Panc1 (cell line): ENCODE results near the gene GRIP2. TPM values are rescaled to one million over a fixed set of nuclear protein-coding genes. Genes with fewer than 3 reads are reported as not detected.

Source experiments
- ATAC-seq: fragments of 200-7000 bp; cut with Tn5 transposase; 2 replicates; pipeline ENCODE4 v1.9.1; 2020; ENCODE audit warnings: mild to moderate bottlenecking, moderate library complexity
- BruUV-seq: library from RNA; stranded (reverse); fragments of 400-500 nt; replicated peaks from 2 replicates; lab custom pipeline; 2021; lab: Mats Ljungman, UMichigan
- CTCF ChIA-PET: fragments of 300-600 bp; sonication (Branson Sonifier 250); formaldehyde crosslinking; loops from one replicate; lab custom pipeline; 2022; ENCODE audit warnings: antibody characterized with exemption; lab: Charles Lee
- POLR2A ChIA-PET: fragments of 300-600 bp; sonication (Branson Sonifier 250); formaldehyde crosslinking; loops from one replicate; lab custom pipeline; 2022; ENCODE audit warnings: antibody characterized with exemption; lab: Charles Lee
- DNase-seq: peaks from one replicate; pipeline ENCODE4 v3.0.0-alpha.2; 2010; ENCODE audit warnings: low read depth, low spot score
- H3K27ac ChIP-seq: 2 replicates; pipeline ENCODE4 v1.5.1; 2011; ENCODE audit warnings: mild to moderate bottlenecking, low read length, inconsistent platforms
- H3K27me3 ChIP-seq: fragments of 200-500 bp; sonication (Bioruptor generic); 2 replicates; pipeline ENCODE4 v1.6.0; 2014; ENCODE audit warnings: low read length, inconsistent platforms; ENCODE audit not compliant: control insufficient read depth, insufficient read depth
- H3K36me3 ChIP-seq: fragments of 200-500 bp; sonication (Bioruptor generic); 2 replicates; pipeline ENCODE4 v1.5.1; 2014; ENCODE audit warnings: inconsistent platforms, mild to moderate bottlenecking, low read length, moderate library complexity; ENCODE audit not compliant: control insufficient read depth, insufficient read depth
- H3K4me1 ChIP-seq: 2 replicates; pipeline ENCODE4 v1.5.1; 2011; ENCODE audit warnings: inconsistent platforms, mild to moderate bottlenecking, low read length, moderate library complexity; ENCODE audit not compliant: control insufficient read depth, insufficient read depth
- H3K4me3 ChIP-seq, 2 experiments: 2 replicates each; pipeline ENCODE4 v1.5.1; 2011 to 2012; ENCODE audit warnings: low read depth in 2 of 2, low read length in 2 of 2, mild to moderate bottlenecking in 2 of 2, inconsistent platforms in 1 of 2, moderate library complexity in 1 of 2
- H3K9me3 ChIP-seq: fragments of 200-500 bp; sonication (Bioruptor generic); 2 replicates; pipeline ENCODE4 v1.5.1; 2014; ENCODE audit warnings: low read depth, mild to moderate bottlenecking, inconsistent platforms, low read length, moderate library complexity; ENCODE audit not compliant: control insufficient read depth, insufficient read depth
- CTCF ChIP-seq: fragments of 450-650 bp; IDR thresholded peaks from 2 replicates; pipeline ENCODE4 v1.5.1; 2017; ENCODE audit warnings: mild to moderate bottlenecking
- POLR2AphosphoS5 ChIP-seq: IDR thresholded peaks from 2 replicates; pipeline ENCODE4 v1.6.1; 2012; ENCODE audit warnings: mild to moderate bottlenecking, low read depth, low read length, moderate library complexity
- REST ChIP-seq, 2 experiments: IDR thresholded peaks; 2 replicates each; pipeline ENCODE4 v1.6.1; 2011 to 2012; ENCODE audit warnings: low read depth in 2 of 2, control low read depth in 1 of 2, low read length in 1 of 2, mild to moderate bottlenecking in 1 of 2, moderate library complexity in 1 of 2; ENCODE audit not compliant: insufficient read depth in 1 of 2
- SIN3A ChIP-seq: IDR thresholded peaks from 2 replicates; pipeline ENCODE4 v1.6.1; 2012; ENCODE audit warnings: low read depth, mild to moderate bottlenecking, low read length, moderate library complexity, borderline replicate concordance; ENCODE audit not compliant: insufficient read depth
- TCF7L2 ChIP-seq: IDR thresholded peaks from 2 replicates; pipeline ENCODE4 v1.6.1; 2011; ENCODE audit warnings: mild to moderate bottlenecking, low read depth, low read length, inconsistent platforms
- in situ Hi-C: cut with HindIII; loops from 2 replicates; pipeline ENCODE4 v1.10.0; 2016; ENCODE audit warnings: low sequenced_read_pairs, low pct_unique_long_range_greater_than_20kb
- intact Hi-C: fragments of 100-400 bp; cut with micrococcal nuclease; formaldehyde crosslinking; loops from one replicate; pipeline ENCODE4 v1.10.0; 2022; ENCODE audit not compliant: unreplicated experiment
- total RNA-seq: library from RNA; stranded (reverse); gene quantifications from one replicate; pipeline ENCODE4 v1.2.1, GENCODE V29; 2021; ENCODE audit not compliant: unreplicated experiment

The GRIP2 gene
- total RNA-seq, 1 experiment from 2014 or later, result 6.5 TPM

GRCh38 chr3:14511623-14512280 is 28.4 kb downstream of the GRIP2 start:
- H3K4me1 ChIP-seq, result no peaks in the 10 kb centered on the region
- H3K27ac ChIP-seq, result no peak overlapping the region
- DNase-seq, result no peak
- no TSS peak for BruUV-seq
- no peak for ATAC-seq
- no peaks in the 10 kb centered on the region for H3K36me3 ChIP-seq
- no peaks in the 10 kb centered on the region for H3K27me3 ChIP-seq
- TF ChIP-seq SIN3A (no peak), POLR2AphosphoS5 (no peak), REST (IDR thresholded peaks at IDR 0.05; ENCODE audit: insufficient read depth in 1 of 2, low read depth in 2 of 2, low read length in 1 of 2) (no peak), TCF7L2 (no peak), CTCF (no peak)
- in situ Hi-C loops (no loop called here), intact Hi-C loops (no loop called here)
- no peak overlapping the region for H3K4me3 ChIP-seq
- ChIA-PET CTCF (no interaction called here), POLR2A (no interaction called here)
- no peaks in the 10 kb centered on the region for H3K9me3 ChIP-seq

GRCh38 chr3:14510838-14511622 is 29.1 kb downstream of the GRIP2 start:
- no peak for ATAC-seq
- no peak overlapping the region for H3K4me3 ChIP-seq
- no peak overlapping the region for H3K27ac ChIP-seq
- no peak for DNase-seq
- H3K4me1 ChIP-seq, result no peaks in the 10 kb centered on the region
- POLR2A ChIA-PET, result no interaction called here
- in situ Hi-C loops, result no loop called here
- intact Hi-C loops, result no loop called here
- BruUV-seq, result no TSS peak
- no peaks in the 10 kb centered on the region for H3K36me3 ChIP-seq
- H3K9me3 ChIP-seq, result no peaks in the 10 kb centered on the region
- H3K27me3 ChIP-seq, result no peaks in the 10 kb centered on the region
- CTCF ChIA-PET, result interaction anchor here (1.2 kb wide), 1 partner anchor 38 kb away, joined by 4 read pairs; no protein-coding TSS in a partner anchor
- TF ChIP-seq TCF7L2 (no peak), POLR2AphosphoS5 (no peak), REST (IDR thresholded peaks at IDR 0.05; ENCODE audit: insufficient read depth in 1 of 2, low read depth in 2 of 2, low read length in 1 of 2) (no peak), SIN3A (no peak), CTCF (no peak)
